Gastrocnemius medialis (tissue), 4 donors: ENCODE measurements around the gene SURF4.

Source experiments
- POLR2A ChIP-seq, 2 donors: fragments of 450-650 bp; IDR thresholded peaks; one replicate each; pipeline ENCODE4 v1.6.1; 2017; ENCODE audit warnings: antibody characterized with exemption in 2 of 2, mild to moderate bottlenecking in 2 of 2, moderate library complexity in 2 of 2
- TF ChIP-seq, protein P1 (sequence below), 5 experiments: fragments of 450-650 bp in 3 of 5; fragments of 200-600 bp in 2 of 5; sonication (generic) in 2 of 5; IDR thresholded peaks in 4 of 5; conservative IDR thresholded peaks in 1 of 5; 1 replicate in 4 of 5; 2 replicates in 1 of 5; pipeline ENCODE4 v1.5.1; 2016 to 2019; ENCODE audit warnings: antibody characterized with exemption in 5 of 5, mild to moderate bottlenecking in 3 of 5, moderate library complexity in 3 of 5

DNA sequence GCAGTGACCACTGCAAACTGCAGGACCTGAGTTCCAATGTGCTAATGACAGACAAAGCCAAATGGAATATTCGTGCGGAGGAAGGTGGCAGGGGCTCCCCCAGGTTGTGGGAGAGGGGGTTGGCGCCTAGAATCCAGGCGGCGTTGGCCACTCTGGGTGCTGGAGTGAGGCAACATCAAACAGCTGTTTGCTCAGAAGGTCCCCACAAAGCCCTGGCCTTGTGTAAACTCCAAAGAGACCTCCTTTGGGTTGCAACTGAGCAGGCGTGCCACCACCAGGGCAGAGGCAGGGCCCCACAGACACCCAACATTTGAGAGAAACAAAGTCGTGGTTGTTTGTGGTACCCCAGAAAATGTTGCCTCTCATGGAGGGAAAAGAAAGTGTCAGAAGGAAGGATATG lies 14.9 kb upstream of the SURF4 start:
- TF ChIP-seq, protein P1, sequence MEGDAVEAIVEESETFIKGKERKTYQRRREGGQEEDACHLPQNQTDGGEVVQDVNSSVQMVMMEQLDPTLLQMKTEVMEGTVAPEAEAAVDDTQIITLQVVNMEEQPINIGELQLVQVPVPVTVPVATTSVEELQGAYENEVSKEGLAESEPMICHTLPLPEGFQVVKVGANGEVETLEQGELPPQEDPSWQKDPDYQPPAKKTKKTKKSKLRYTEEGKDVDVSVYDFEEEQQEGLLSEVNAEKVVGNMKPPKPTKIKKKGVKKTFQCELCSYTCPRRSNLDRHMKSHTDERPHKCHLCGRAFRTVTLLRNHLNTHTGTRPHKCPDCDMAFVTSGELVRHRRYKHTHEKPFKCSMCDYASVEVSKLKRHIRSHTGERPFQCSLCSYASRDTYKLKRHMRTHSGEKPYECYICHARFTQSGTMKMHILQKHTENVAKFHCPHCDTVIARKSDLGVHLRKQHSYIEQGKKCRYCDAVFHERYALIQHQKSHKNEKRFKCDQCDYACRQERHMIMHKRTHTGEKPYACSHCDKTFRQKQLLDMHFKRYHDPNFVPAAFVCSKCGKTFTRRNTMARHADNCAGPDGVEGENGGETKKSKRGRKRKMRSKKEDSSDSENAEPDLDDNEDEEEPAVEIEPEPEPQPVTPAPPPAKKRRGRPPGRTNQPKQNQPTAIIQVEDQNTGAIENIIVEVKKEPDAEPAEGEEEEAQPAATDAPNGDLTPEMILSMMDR (IDR thresholded peaks at IDR 0.05 in 4 of 5, conservative IDR thresholded peaks at IDR 0.05 in 1 of 5) = no peak
- TF ChIP-seq POLR2A (IDR thresholded peaks at IDR 0.05) = no peak
